Keratinocyte (primary cell): ENCODE results near the gene PCNX1. TPM values are rescaled to one million over a fixed set of nuclear protein-coding genes. Genes with fewer than 3 reads are reported as not detected.
A peak's percentile ranks its signal among the peaks of the same experiment; 100 is the strongest.

Experiments used
- DNase-seq: peaks from one replicate; pipeline ENCODE4 v3.0.0-alpha.2; 2011; ENCODE audit warnings: low read depth, missing footprints, low spot score
- FAIRE-seq: peaks from 2 replicates; lab custom pipeline; 2011; peaks lifted over from hg19 to GRCh38; lab: Jason Lieb, UNC
- H2AFZ ChIP-seq: 2 replicates; pipeline ENCODE4 v1.6.0; 2012; ENCODE audit warnings: low read length, control low read depth, inconsistent platforms; ENCODE audit not compliant: control insufficient read depth
- H3K27ac ChIP-seq: 2 replicates; pipeline ENCODE4 v1.5.1; 2011; ENCODE audit warnings: low read length; ENCODE audit not compliant: control insufficient read depth, insufficient read depth
- H3K27me3 ChIP-seq: 3 replicates; pipeline ENCODE4 v1.6.0; 2011; ENCODE audit warnings: low read length; ENCODE audit not compliant: control insufficient read depth, insufficient read depth; ENCODE audit errors: extremely low read depth
- H3K36me3 ChIP-seq, 2 experiments: 2 replicates in 1 of 2; 3 replicates in 1 of 2; pipeline ENCODE4 v1.5.1; 2011; ENCODE audit warnings: low read length in 2 of 2, mild to moderate bottlenecking in 1 of 2; ENCODE audit not compliant: control insufficient read depth in 2 of 2, insufficient read depth in 2 of 2; ENCODE audit errors: extremely low read depth in 1 of 2
- H3K4me1 ChIP-seq: 3 replicates; pipeline ENCODE4 v1.5.1; 2011; ENCODE audit warnings: low read length; ENCODE audit not compliant: control insufficient read depth, insufficient read depth; ENCODE audit errors: extremely low read depth
- H3K4me2 ChIP-seq: 3 replicates; pipeline ENCODE4 v1.6.0; 2011; ENCODE audit warnings: low read depth, low read length; ENCODE audit not compliant: control insufficient read depth, insufficient read depth; ENCODE audit errors: extremely low read depth
- H3K4me3 ChIP-seq, 3 experiments: fragments of 200-600 bp in 1 of 3; sonication (generic) in 1 of 3; 2 replicates in 2 of 3; 3 replicates in 1 of 3; pipeline ENCODE4 v1.5.1; 2011 to 2016; ENCODE audit warnings: low read length in 3 of 3, mild to moderate bottlenecking in 3 of 3, control low read depth in 2 of 3, inconsistent platforms in 1 of 3, low read depth in 1 of 3, mixed read lengths in 1 of 3, mixed run types in 1 of 3, moderate library complexity in 1 of 3; ENCODE audit not compliant: control insufficient read depth in 2 of 3, insufficient read depth in 2 of 3; ENCODE audit errors: extremely low read depth in 1 of 3
- H3K79me2 ChIP-seq: 2 replicates; pipeline ENCODE4 v1.6.0; 2012; ENCODE audit warnings: low read length; ENCODE audit not compliant: control insufficient read depth, insufficient read depth
- H3K9ac ChIP-seq: 3 replicates; pipeline ENCODE4 v1.6.0; 2011; ENCODE audit warnings: low read length; ENCODE audit not compliant: control insufficient read depth, insufficient read depth; ENCODE audit errors: extremely low read depth
- H3K9me1 ChIP-seq: 3 replicates; pipeline ENCODE4 v1.6.0; 2011; ENCODE audit warnings: low read length; ENCODE audit not compliant: control insufficient read depth, insufficient read depth; ENCODE audit errors: extremely low read depth
- H3K9me3 ChIP-seq: 2 replicates; pipeline ENCODE4 v1.5.1; 2012; ENCODE audit warnings: low read depth, low read length; ENCODE audit not compliant: control insufficient read depth
- H4K20me1 ChIP-seq: 3 replicates; pipeline ENCODE4 v1.6.0; 2011; ENCODE audit warnings: low read length; ENCODE audit not compliant: control insufficient read depth, insufficient read depth; ENCODE audit errors: extremely low read depth
- CTCF ChIP-seq, 3 experiments: IDR thresholded peaks in 1 of 3; conservative IDR thresholded peaks in 1 of 3; optimal IDR thresholded peaks in 1 of 3; 2 replicates in 2 of 3; 3 replicates in 1 of 3; pipeline versions ENCODE3 to v1.5.1; 2011; ENCODE audit warnings: low read length in 3 of 3, mild to moderate bottlenecking in 3 of 3, moderate library complexity in 2 of 3, control low read depth in 1 of 3, inconsistent platforms in 1 of 3; ENCODE audit not compliant: insufficient read depth in 2 of 3; ENCODE audit errors: extremely low read depth in 1 of 3
- EZH2 ChIP-seq: IDR thresholded peaks from one replicate; pipeline ENCODE4 v1.6.1; 2012; ENCODE audit warnings: inconsistent platforms, mild to moderate bottlenecking, low read length, moderate library complexity
- dilution Hi-C: fragments of 300-500 bp; cut with MboI; formaldehyde crosslinking; loops from one replicate; pipeline ENCODE4 v1.7.0; 2020; ENCODE audit warnings: low sequenced_read_pairs; ENCODE audit not compliant: extremely low pct_ligation_motif_present
- polyA plus RNA-seq, 5 experiments: library from polyadenylated mRNA; depleted of rRNA in 3 of 5; stranded (reverse) in 3 of 5; stranded (forward) in 1 of 5; unstranded in 1 of 5; fragments of >200 nt; gene quantifications; 1 replicate in 1 of 5; 2 replicates in 3 of 5; 3 replicates in 1 of 5; pipeline versions ENCODE4 v1.2.1 to v1.2.3, GENCODE V29; 2011 to 2012; ENCODE audit warnings: missing spikeins in 2 of 5, low read depth in 1 of 5, low replicate concordance in 1 of 5

PCNX1 gene
- polyA plus RNA-seq, 1 donor (not counting 4 experiments of a cell fraction or from before 2014, with no cell fraction given), result 39.8 TPM

GRCh38 chr14:70881549-70882177 is 25.6 kb upstream of the PCNX1 start:
- Histone ChIP-seq H3K4me2 (no peak overlapping the region), H3K9ac (no peak overlapping the region), H3K9me3 (no peaks in the 10 kb centered on the region), H3K4me3 (no peak overlapping the region), H3K36me3 (no peaks in the 10 kb centered on the region), H3K4me1 (peaks cover 17% of the 10 kb centered on the region), H3K79me2 (no peaks in the 10 kb centered on the region), H3K27me3 (no peaks in the 10 kb centered on the region), H2AFZ (no peak overlapping the region), H3K9me1 (no peaks in the 10 kb centered on the region), H4K20me1 (no peaks in the 10 kb centered on the region), H3K27ac (no peak overlapping the region)
- dilution Hi-C loops, result no loop called here
- DNase-seq, result no peak
- no peak for FAIRE-seq
- no peak for TF ChIP-seq EZH2
- TF ChIP-seq CTCF (optimal IDR thresholded peaks at IDR 0.05 in 1 of 3, IDR thresholded peaks at IDR 0.05 in 1 of 3, conservative IDR thresholded peaks at IDR 0.05 in 1 of 3; ENCODE audit: extremely low read depth in 1 of 3, insufficient read depth in 2 of 3, low read length in 3 of 3), result no peak

GRCh38 chr14:70882776-70883492 is 24.3 kb upstream of the PCNX1 start:
- Histone ChIP-seq H3K27me3 (no peaks in the 10 kb centered on the region), H3K9ac (no peak overlapping the region), H4K20me1 (no peaks in the 10 kb centered on the region), H2AFZ (no peak overlapping the region), H3K36me3 (no peaks in the 10 kb centered on the region), H3K27ac (no peak overlapping the region), H3K79me2 (no peaks in the 10 kb centered on the region), H3K4me1 (peaks cover 26% of the 10 kb centered on the region), H3K9me1 (no peaks in the 10 kb centered on the region), H3K9me3 (no peaks in the 10 kb centered on the region), H3K4me3 (no peak overlapping the region), H3K4me2 (no peak overlapping the region)
- FAIRE-seq, result peak; percentile 73
- DNase-seq, result no peak
- no peak for TF ChIP-seq CTCF (optimal IDR thresholded peaks at IDR 0.05 in 1 of 3, IDR thresholded peaks at IDR 0.05 in 1 of 3, conservative IDR thresholded peaks at IDR 0.05 in 1 of 3; ENCODE audit: extremely low read depth in 1 of 3, insufficient read depth in 2 of 3, low read length in 3 of 3)
- no peak for TF ChIP-seq EZH2
- dilution Hi-C loops, result no loop called here
